Mononuclear cell (primary cell): ENCODE measurements around the gene PRSS16. TPM values are rescaled to one million over a fixed set of nuclear protein-coding genes. Genes with fewer than 3 reads are reported as not detected.
"Not testable (repeated sequence)": the region's sequence is repeated elsewhere in the genome, so short reads cannot be mapped to it uniquely, and the experiment has no call there.

Source experiments
- H3K27me3 ChIP-seq: 2 replicates; pipeline ENCODE4 v1.6.0; 2011; ENCODE audit warnings: low read length, control low read depth; ENCODE audit not compliant: insufficient read depth
- H3K4me1 ChIP-seq: 2 replicates; pipeline ENCODE4 v1.5.1; 2011; ENCODE audit warnings: mild to moderate bottlenecking, low read length, control low read depth; ENCODE audit not compliant: insufficient read depth
- H3K4me3 ChIP-seq: 2 replicates; pipeline ENCODE4 v1.5.1; 2011; ENCODE audit warnings: mild to moderate bottlenecking, low read length, moderate library complexity
- H3K9me3 ChIP-seq: 2 replicates; pipeline ENCODE4 v1.5.1; 2011; ENCODE audit warnings: low read depth, mild to moderate bottlenecking, control low read depth, low read length
- total RNA-seq: library from RNA; depleted of rRNA; stranded (reverse); fragments of >200 nt; gene quantifications from one replicate; pipeline ENCODE4 v1.2.3, GENCODE V29; 2012

The PRSS16 gene, protein sequence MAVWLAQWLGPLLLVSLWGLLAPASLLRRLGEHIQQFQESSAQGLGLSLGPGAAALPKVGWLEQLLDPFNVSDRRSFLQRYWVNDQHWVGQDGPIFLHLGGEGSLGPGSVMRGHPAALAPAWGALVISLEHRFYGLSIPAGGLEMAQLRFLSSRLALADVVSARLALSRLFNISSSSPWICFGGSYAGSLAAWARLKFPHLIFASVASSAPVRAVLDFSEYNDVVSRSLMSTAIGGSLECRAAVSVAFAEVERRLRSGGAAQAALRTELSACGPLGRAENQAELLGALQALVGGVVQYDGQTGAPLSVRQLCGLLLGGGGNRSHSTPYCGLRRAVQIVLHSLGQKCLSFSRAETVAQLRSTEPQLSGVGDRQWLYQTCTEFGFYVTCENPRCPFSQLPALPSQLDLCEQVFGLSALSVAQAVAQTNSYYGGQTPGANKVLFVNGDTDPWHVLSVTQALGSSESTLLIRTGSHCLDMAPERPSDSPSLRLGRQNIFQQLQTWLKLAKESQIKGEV
- total RNA-seq = 0.42 TPM

DNA sequence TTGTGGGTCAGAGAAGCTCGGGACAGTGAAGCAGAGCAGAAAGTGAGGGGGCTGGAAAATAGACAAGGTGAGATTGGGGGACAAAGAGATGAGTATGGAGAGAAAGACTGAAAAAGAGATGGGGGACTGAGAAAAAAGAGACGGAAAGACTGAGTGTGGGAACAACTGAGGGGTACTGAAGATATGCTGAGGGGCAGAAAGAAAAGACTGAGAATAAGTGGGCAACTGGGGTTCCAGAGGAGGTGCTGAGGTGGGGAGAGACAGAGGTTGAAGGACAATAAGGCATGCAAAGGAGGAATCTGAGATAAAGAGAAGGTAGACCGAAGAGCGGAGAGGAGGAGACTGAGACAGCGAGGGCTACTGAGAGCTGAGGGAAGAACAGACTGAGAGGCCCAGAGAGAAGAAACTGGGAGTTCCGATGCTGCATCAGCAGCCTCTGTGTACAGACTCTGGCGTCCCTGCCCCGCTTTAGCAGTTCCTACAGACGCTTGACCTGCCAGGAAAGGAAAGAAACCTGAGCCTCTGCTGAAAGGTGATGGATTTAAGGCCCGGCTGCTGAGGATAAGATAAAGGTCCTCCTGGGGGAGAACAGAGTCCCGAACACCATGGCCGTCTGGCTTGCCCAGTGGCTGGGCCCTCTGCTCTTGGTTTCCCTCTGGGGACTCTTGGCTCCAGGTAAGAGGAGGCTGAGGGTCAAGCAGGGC, at the start of gene PRSS16:
PRSS16 (plus strand) TSS at position 569 of the 704 bp plus-strand sequence; CDS start at position 606, 37 bp downstream.
- Histone ChIP-seq H3K9me3 (no peaks in the 10 kb centered on the region), H3K27me3 (peaks cover 55% of the 10 kb centered on the region), H3K4me3 (no peak within 1 kb of the TSS), H3K4me1 (peaks cover 5% of the 10 kb centered on the region)

DNA sequence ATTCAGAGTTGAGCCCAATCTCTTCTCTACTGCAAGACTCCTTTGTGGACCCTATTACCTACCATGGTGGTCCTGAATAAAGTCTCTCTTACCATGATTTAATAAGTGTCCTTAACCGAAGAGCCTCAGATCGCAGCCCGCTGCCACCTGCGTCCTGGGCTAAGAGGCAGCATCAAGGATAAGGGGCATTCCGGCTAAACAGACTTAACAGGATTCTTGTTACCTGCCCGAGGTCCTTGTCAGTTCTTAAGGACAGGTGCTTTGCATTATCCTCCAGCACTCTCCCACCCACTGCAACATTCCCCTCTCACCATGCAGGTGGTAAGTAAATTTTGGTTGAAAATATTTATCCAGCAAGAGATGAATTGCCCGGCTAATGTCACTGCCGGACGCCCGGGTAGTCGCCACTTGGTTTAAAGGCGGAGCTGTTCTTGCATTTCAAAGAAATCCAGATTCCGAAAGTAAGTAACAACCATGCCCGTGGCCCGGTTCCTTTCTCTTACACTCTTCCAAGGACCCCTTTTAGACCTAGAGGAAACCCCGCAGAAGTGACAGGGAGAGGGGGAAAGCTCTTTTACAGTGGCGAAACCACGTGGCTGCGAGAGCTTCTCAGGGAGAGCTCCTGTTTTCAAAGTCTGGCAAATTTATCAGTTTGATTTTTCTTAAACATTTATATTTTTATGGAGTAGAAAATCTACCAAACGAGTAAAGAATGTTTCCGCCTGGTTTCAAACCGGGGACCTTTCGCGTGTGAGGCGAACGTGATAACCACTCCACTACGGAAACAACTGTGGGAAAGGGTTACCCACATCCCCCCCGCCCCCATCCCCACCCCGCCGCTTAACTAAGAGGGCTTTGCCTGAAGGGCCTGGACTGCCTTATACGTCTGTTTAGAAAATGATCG, 41.9 kb upstream of the PRSS16 start:
- Histone ChIP-seq H3K4me3 (no peak overlapping the region), H3K4me1 (no peaks in the 10 kb centered on the region), H3K27me3 (peaks cover 57% of the 10 kb centered on the region), H3K9me3 (no peaks in the 10 kb centered on the region)

DNA sequence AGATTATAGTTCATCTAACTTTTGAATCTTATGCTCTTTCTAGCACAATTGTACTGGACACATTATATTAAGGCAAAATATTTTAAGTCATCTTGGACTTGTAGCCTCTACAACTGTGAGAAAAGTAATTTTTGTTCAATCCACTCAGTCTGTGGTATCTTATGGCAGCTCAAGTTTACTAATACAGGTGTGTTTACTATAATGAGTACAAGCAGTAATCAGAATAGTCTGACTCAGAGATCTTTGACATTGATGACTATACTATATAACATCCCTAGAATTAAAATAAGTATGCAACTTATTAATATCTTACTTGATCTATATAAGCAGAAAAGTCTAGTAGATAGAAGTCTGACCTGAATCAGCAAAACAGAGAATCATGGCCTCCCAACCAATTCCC, 40.7 kb upstream of the PRSS16 start:
- Histone ChIP-seq H3K9me3 (no peaks in the 10 kb centered on the region), H3K27me3 (peaks cover 65% of the 10 kb centered on the region), H3K4me3 (no peak overlapping the region), H3K4me1 (no peaks in the 10 kb centered on the region)

DNA sequence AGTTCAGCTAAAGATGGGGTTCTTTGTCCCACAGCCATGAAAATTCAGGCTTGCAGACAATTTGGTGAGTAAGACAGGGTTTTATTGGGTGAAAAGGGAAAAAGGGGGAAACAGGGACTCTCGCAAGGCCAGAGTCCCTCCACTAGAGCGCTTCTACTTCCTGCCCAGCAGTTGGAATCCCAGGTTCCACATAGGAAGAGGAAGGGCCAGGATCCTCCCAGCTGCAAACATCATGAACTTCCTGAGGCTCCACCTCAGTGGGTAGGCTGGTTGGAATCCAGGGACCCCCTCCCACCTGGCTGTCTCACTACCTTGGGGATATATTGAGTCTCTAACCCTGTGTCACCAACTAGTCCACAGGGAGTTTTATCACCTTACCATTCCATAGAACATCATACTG, 39.5 kb upstream of the PRSS16 start:
- H3K27me3 ChIP-seq = peaks cover 73% of the 10 kb centered on the region

DNA sequence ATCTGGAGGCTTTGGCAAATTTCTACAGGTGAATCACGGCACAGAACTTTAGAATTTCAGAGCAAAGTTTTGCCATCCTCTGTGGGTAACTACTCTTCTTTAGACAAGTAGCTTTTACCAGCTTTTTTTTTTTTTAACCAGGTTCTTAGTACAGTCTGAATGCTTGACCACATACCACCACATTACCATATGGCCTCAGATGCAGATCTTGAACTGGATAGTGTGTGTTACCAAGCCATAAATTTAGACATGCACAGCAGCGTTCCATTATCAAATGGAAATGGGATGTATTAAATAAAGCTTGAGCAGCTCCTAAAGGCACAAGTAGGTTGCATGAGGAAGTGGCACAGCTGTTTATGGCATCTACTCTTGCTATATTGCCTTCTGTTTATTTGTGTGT, 38.3 kb upstream of the PRSS16 start:
- Histone ChIP-seq H3K9me3 (no peaks in the 10 kb centered on the region), H3K4me3 (no peak overlapping the region), H3K27me3 (peaks cover 77% of the 10 kb centered on the region), H3K4me1 (no peaks in the 10 kb centered on the region)

More for the DNA sequence above, 39.5 kb upstream of the PRSS16 start:
- Histone ChIP-seq H3K4me3 (no peak overlapping the region), H3K4me1 (no peaks in the 10 kb centered on the region), H3K9me3 (no peaks in the 10 kb centered on the region)

DNA sequence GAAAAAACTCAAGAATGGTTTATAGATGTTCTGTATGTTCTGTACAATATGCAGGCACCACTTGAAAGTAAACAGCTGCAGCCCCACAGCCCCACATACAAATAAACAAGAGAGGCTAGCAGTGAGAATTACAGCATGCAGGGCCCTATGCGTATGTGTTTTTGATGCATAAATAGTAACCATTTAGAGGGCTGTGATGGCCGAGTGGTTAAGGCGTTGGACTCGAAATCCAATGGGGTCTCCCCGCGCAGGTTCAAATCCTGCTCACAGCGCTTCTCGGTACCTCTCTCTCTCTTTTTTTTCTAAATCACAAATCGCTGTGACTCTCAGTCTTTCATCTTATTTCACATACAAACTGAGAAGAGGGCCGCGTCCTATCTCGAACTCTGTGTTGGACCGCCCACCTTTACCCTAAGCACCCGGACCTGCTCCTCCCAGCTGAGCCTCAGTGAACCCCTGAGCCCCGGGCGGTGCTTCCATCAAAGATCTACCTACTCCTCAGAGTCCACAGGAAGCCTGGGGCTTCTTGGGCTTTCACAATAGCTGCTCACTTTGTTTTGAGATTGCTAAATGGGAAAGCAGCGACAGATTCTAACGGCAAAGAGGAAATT, 37.7 kb upstream of the PRSS16 start:
- peaks cover 77% of the 10 kb centered on the region for H3K27me3 ChIP-seq
- H3K4me3 ChIP-seq = no peak overlapping the region
- H3K9me3 ChIP-seq = no peaks in the 10 kb centered on the region
- H3K4me1 ChIP-seq = no peaks in the 10 kb centered on the region

DNA sequence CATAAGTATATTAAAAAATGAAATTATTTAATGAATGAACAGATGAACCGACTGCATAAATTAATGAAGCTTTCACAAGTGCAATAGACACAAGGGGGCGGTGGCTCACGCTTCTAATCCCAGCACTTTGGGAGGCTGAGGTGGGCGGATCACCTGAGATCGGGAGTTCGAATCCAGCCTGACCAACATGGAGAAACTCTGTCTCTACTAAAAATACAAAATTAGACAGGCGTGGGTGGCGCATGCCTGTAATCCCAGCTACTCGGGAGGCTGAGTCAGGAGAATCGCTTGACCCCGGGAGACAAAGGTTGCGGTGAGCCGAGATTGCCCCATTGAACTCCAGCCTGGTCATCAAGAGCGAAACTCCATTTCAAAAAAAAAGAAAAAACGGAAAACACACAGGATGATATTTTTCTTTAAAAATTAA, 34.4 kb upstream of the PRSS16 start:
- not testable (repeated sequence) for H3K4me1 ChIP-seq, H3K4me3 ChIP-seq, H3K9me3 ChIP-seq
- peaks cover 61% of the 10 kb centered on the region for H3K27me3 ChIP-seq

DNA sequence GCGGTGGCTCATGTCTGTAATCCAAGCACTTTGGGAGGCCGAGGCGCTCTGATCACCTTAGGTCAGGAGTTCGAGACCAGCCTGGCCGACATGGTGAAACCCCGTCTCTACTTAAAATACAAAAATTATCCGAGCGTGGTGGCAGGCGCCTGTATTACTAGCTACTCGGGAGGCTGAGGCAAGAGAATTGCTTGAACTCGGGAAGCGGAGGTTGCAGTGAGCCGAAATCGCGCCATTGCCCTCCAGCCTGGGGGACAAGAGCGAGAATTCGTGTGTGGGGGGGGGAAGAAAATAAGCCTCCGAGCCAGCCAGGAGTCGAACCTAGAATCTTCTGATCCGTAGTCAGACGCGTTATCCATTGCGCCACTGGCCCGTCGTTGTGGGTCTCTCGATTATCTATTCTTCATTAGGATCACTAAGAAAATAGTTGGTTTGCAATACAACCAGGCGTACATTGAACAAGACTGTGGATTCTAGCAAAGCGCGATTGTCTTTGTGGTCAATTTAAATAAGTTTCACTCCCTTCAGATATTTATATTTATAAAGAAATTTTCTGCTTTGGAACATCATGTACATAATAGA, 33.9 kb upstream of the PRSS16 start:
- Histone ChIP-seq H3K9me3 (no peaks in the 10 kb centered on the region), H3K4me1 (no peaks in the 10 kb centered on the region), H3K4me3 (no peak overlapping the region), H3K27me3 (peaks cover 63% of the 10 kb centered on the region)

DNA sequence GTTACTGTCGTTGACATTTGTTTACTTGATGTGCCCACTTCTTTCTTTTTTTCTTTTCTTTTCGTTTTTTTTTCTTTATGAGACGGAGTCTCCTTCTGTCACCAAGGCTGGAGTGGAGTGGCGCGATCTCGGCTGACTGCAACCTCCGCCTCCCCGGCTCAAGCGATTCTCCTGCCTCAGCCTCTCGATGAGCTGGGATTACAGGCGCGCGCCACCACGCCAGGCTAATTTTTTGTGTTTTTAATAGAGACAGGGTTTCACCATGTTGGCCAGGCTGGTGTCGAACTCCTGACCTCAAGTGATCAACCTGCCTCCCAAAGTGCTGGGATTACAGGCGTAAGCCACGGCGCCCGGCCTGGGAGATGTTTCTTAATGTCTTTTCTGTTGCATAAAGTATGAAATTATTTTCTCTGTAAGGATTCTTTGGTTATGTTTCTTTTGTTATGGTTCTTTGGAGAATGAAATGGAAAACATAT, 33.3 kb upstream of the PRSS16 start:
- H3K9me3 ChIP-seq = no peaks in the 10 kb centered on the region
- H3K27me3 ChIP-seq = peaks cover 61% of the 10 kb centered on the region
- no peaks in the 10 kb centered on the region for H3K4me1 ChIP-seq
- no peak overlapping the region for H3K4me3 ChIP-seq

DNA sequence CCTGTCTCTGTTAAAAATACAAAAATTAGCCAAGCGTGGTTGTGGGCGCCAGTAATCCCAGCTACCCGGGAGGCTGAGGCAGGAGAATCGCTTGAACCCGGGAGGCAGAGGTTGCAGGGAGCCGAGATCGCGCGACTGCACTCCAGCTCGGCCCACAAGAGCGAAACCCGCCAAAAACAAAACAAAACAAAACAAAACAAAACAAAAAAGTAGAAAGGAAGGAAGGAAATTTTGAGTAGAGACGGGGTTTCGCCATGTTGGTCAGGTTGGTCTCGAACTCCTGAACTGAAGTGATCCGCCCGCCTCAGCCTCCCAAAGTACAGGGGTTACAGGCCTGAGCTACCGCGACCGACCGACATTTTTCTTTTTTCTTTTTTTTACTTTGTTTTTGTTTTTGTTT, 30.6 kb upstream of the PRSS16 start:
- H3K27me3 ChIP-seq = peaks cover 55% of the 10 kb centered on the region
- H3K4me3 ChIP-seq = no peak overlapping the region
- no peaks in the 10 kb centered on the region for H3K9me3 ChIP-seq
- H3K4me1 ChIP-seq = no peaks in the 10 kb centered on the region

DNA sequence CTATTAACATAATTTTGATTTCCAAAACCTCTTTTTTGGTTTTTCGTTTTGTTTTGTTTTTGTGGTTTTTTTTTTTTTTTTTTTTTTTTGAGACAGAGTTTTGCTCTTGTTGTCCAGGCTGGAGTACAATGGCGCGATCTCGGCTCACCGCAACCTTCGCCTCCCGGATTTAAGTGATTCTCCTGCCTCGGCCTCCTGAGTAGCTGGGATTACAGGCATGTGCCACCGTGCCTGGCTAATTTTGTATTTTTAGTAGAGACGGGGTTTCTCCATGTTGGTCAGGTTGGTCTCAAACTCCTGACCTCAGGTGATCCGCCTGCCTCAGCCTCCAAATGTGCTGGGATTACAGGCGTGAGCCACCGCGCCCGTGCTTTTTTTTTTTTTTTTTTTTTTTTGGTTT, 24.5 kb upstream of the PRSS16 start:
- H3K9me3 ChIP-seq, H3K4me1 ChIP-seq, H3K4me3 ChIP-seq: not testable (repeated sequence)
- H3K27me3 ChIP-seq = peaks cover 56% of the 10 kb centered on the region

DNA sequence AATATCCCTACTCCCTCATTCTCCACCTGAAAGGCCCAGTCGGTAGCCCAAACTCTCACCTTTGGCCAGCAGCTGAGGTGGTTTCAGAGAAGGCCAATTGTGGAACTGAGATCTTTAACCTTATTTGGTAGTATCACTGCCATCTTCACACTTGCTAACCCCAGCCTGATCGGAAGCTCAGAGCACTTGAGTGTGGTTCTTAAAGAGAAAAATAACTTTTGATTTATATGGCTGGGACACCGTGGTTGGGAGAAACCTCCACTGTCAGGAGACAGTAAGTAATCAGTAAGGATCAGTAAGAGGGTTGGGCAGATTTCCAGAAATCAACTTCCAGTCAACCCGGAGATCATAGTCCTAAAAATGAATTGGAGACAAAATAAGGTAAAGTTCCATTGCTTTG, 22.8 kb upstream of the PRSS16 start:
- no peaks in the 10 kb centered on the region for H3K4me1 ChIP-seq
- no peaks in the 10 kb centered on the region for H3K9me3 ChIP-seq
- H3K27me3 ChIP-seq = peaks cover 62% of the 10 kb centered on the region
- no peak overlapping the region for H3K4me3 ChIP-seq

DNA sequence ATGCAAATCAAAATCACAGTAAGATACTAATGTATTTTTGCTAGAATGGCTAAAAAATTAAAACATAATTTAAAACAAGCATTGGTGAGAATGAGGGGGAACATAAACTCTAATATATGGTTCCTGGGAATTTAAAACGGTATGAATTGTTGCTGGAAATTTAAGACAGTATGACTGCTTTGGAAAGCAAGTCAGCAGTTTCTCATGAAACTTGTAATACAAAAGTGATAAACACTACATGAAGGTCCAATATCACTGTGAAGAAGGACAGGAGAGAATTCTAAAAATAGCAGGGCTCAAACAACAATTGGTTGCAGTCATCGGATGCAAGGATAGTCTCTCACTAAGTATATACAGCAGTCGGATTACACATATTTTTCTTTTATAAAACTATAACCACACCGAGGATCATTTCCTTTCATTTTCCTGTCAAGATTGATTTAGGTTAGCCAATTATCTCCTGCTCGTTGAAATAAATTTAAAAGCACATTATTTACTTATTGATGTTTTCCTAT, 18.5 kb upstream of the PRSS16 start:
- Histone ChIP-seq H3K4me3 (no peak overlapping the region), H3K9me3 (no peaks in the 10 kb centered on the region), H3K4me1 (no peaks in the 10 kb centered on the region), H3K27me3 (peaks cover 76% of the 10 kb centered on the region)

DNA sequence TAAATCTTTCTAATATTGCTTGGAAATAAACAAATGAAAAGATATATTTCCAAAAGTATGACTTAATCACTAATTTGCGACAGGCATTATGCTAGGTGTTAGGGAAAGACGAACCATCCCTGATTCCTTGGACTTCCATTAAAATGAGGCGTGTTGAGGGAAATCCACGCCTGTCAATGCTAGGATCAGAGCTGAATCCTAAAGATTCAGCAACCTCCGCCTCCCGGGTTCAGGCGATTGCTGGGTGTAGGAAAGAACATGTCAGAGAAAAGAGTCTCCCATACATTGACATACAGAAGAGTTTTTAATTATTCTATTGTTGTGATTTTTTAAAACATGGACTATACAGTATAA, 16.8 kb upstream of the PRSS16 start:
- Histone ChIP-seq H3K9me3 (no peaks in the 10 kb centered on the region), H3K4me1 (no peaks in the 10 kb centered on the region), H3K27me3 (peaks cover 79% of the 10 kb centered on the region), H3K4me3 (no peak overlapping the region)
